Lower lobe of right lung (tissue), 2 donors: ENCODE measurements around the gene TAS2R20. TPM values are rescaled to one million over a fixed set of nuclear protein-coding genes. Genes with fewer than 3 reads are reported as not detected.

Experiments
- ATAC-seq, 2 donors: fragments of 200-7000 bp; cut with Tn5 transposase; one replicate each; pipeline ENCODE4 v1.9.1; 2020 to 2022; ENCODE audit warnings: mild to moderate bottlenecking in 2 of 2, moderate library complexity in 2 of 2
- DNase-seq: peaks from one replicate; pipeline ENCODE4 v3.0.0-alpha.2; 2020
- H3K27ac ChIP-seq: fragments of 200-600 bp; one replicate; pipeline ENCODE4 v1.8.0; 2022
- H3K27me3 ChIP-seq: fragments of 200-600 bp; one replicate; pipeline ENCODE4 v1.8.0; 2022; ENCODE audit warnings: low read depth
- H3K36me3 ChIP-seq: fragments of 200-600 bp; one replicate; pipeline ENCODE4 v1.8.0; 2022; ENCODE audit warnings: mild to moderate bottlenecking
- H3K4me1 ChIP-seq: fragments of 200-600 bp; one replicate; pipeline ENCODE4 v1.8.0; 2022
- H3K4me3 ChIP-seq: fragments of 200-600 bp; one replicate; pipeline ENCODE4 v1.8.0; 2022; ENCODE audit warnings: mild to moderate bottlenecking
- H3K9me3 ChIP-seq: fragments of 200-600 bp; one replicate; pipeline ENCODE4 v1.8.0; 2022
- CTCF ChIP-seq: fragments of 200-600 bp; IDR thresholded peaks from one replicate; pipeline ENCODE4 v1.8.0; 2022; ENCODE audit warnings: antibody characterized with exemption, mild to moderate bottlenecking
- intact Hi-C: fragments of 100-400 bp; cut with DNase I; formaldehyde crosslinking; loops from one replicate; pipeline ENCODE4 v1.11.0; 2022
- total RNA-seq: library from RNA; stranded (reverse); fragmentation: NEBNext Ultra II Directional; extraction: Animal tissue kit (Norgen Biotek cat#: 25700); gene quantifications from one replicate; pipeline ENCODE4 v1.2.1, GENCODE V29; 2021
- donor health status: DM: no; HTN: yes; CAD: no; lungs with severe emphysema.

The TAS2R20 gene
- total RNA-seq, 1 donor from 2014 or later, result 1.3 TPM

GRCh38 chr12:11023387-11023786 lies 25.3 kb upstream of the TAS2R20 start:
- H3K27me3 ChIP-seq, result no peaks in the 10 kb centered on the region
- H3K4me1 ChIP-seq, result no peaks in the 10 kb centered on the region
- no peak for DNase-seq
- TF ChIP-seq CTCF, result no peak
- no peaks in the 10 kb centered on the region for H3K36me3 ChIP-seq
- H3K4me3 ChIP-seq, result no peak overlapping the region
- H3K9me3 ChIP-seq, result no peaks in the 10 kb centered on the region
- no peak for ATAC-seq
- H3K27ac ChIP-seq, result no peak overlapping the region
- intact Hi-C loops, result no loop called here

- intact Hi-C loops, result no loop called here
- H3K4me3 ChIP-seq, result no peak within 1 kb of the TSS
- H3K9me3 ChIP-seq, result no peaks in the 10 kb centered on the region
- no peaks in the 10 kb centered on the region for H3K4me1 ChIP-seq
- H3K27ac ChIP-seq, result no peak within 1 kb of the TSS
- H3K36me3 ChIP-seq, result no peaks in the 10 kb centered on the region
- TF ChIP-seq CTCF, result no peak
- DNase-seq (no peak), ATAC-seq (no peak)
- no peaks in the 10 kb centered on the region for H3K27me3 ChIP-seq
Measured at GRCh38 chr12:11022520-11022919, 24.4 kb upstream of the TAS2R20 start, which contains the start of gene TAS2R19. TSS of gene TAS2R19 (minus strand) at chr12:11022620. CDS start at chr12:11022571, 49 bp downstream.

GRCh38 chr12:11016937-11017336 lies 18.8 kb upstream of the TAS2R20 start:
- Histone ChIP-seq H3K4me1 (no peaks in the 10 kb centered on the region), H3K4me3 (no peak overlapping the region), H3K27ac (no peak overlapping the region), H3K27me3 (no peaks in the 10 kb centered on the region), H3K9me3 (no peaks in the 10 kb centered on the region), H3K36me3 (no peaks in the 10 kb centered on the region)
- DNase-seq, result no peak
- no peak for TF ChIP-seq CTCF
- no peak for ATAC-seq
- intact Hi-C loops, result no loop called here

- no peaks in the 10 kb centered on the region for H3K9me3 ChIP-seq
- H3K27me3 ChIP-seq, result no peaks in the 10 kb centered on the region
- ATAC-seq (no peak), DNase-seq (no peak)
- no peak overlapping the region for H3K4me3 ChIP-seq
- no peaks in the 10 kb centered on the region for H3K36me3 ChIP-seq
- H3K4me1 ChIP-seq, result no peaks in the 10 kb centered on the region
- H3K27ac ChIP-seq, result no peak overlapping the region
- TF ChIP-seq CTCF, result no peak
- intact Hi-C loops, result no loop called here
Measured at GRCh38 chr12:11015775-11016430, 17.8 kb upstream of the TAS2R20 start.

- no peak for ATAC-seq
- H3K27me3 ChIP-seq, result no peaks in the 10 kb centered on the region
- no peaks in the 10 kb centered on the region for H3K36me3 ChIP-seq
- no peaks in the 10 kb centered on the region for H3K9me3 ChIP-seq
- intact Hi-C loops, result no loop called here
- H3K27ac ChIP-seq, result no peak overlapping the region
- DNase-seq, result no peak
- H3K4me1 ChIP-seq, result no peaks in the 10 kb centered on the region
- no peak for TF ChIP-seq CTCF
- H3K4me3 ChIP-seq, result no peak overlapping the region
Measured at GRCh38 chr12:11014234-11014633, 16.1 kb upstream of the TAS2R20 start.
